Measurements from ENCODE around the gene GIMAP4. TPM values are rescaled to one million over a fixed set of nuclear protein-coding genes. Genes with fewer than 3 reads are reported as not detected.

Gene GIMAP4
- total RNA-seq, 1 donor from 2014 or later: not detected

DNA sequence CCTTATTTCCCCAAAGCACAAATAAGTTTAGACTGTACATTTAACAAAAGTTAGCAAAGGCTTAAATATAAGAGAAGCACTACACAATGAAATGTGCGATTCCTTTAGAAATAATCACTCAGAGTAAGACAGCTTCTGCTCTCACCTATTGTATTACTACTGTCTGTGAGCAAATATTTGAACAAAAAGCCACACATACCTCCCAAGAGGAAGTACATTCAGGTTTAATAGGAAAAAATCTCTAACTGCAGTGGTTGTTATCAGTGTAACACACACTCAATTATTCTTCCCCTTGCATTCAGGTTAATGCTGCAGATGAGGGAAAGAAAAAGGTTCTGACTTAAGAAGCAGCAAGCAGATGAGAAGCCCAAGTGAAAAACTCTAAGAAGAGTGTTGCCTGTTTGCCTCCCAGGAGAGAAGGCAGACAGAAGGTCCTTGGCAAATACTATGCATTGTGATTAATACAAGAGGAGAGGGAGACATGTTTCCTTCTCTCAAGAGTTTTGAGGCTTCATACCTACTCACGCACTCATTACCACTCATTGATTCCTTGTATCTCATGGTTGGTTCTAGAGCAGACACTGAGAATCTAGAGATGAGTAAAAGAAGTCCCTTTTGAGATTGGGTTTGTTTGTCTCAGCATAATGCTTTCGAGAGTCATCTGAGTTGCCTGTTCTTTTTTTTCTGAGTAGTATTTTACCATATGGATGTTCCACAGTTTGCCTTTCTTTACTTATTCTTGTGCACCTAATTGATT, 13.6 kb downstream of the GIMAP4 start:
- peaks cover 11% of the 10 kb centered on the region for H3K9me3 Mint-ChIP-seq (ENCODE audit: unreplicated experiment)
- DNase-seq (ENCODE audit: low read depth) (no peak), FAIRE-seq (no peak)
- Histone ChIP-seq H3K36me3 (ENCODE audit: insufficient read depth, low read length) (no peaks in the 10 kb centered on the region), H3K27ac (ENCODE audit: low read depth, low read length) (no peak overlapping the region), H3K4me3 (ENCODE audit: insufficient read depth, low read depth, low read length) (no peak overlapping the region), H3K79me2 (ENCODE audit: insufficient read depth, low read length) (no peaks in the 10 kb centered on the region), H4K20me1 (ENCODE audit: insufficient read depth, low read length) (no peaks in the 10 kb centered on the region), H3K4me1 (ENCODE audit: insufficient read depth, low read length) (no peaks in the 10 kb centered on the region), H2AFZ (ENCODE audit: low read depth, low read length) (no peak overlapping the region), H3K4me2 (ENCODE audit: low read length) (no peak overlapping the region), H3K9ac (ENCODE audit: low read length) (no peak overlapping the region), H3K9me3 (ENCODE audit: insufficient read depth, low read depth, low read length) (no peaks in the 10 kb centered on the region), H3K27me3 (ENCODE audit: insufficient read depth, low read length) (no peaks in the 10 kb centered on the region)
- H3K27ac Mint-ChIP-seq (ENCODE audit: unreplicated experiment): no peak overlapping the region
- peaks cover 18% of the 10 kb centered on the region for H3K27me3 Mint-ChIP-seq (ENCODE audit: low read depth, unreplicated experiment)
- H3K4me3 Mint-ChIP-seq (ENCODE audit: unreplicated experiment): no peak overlapping the region
- no peak for TF ChIP-seq EZH2 (IDR thresholded peaks at IDR 0.05; ENCODE audit: insufficient read depth, low read length)
- TF ChIP-seq, protein P1, sequence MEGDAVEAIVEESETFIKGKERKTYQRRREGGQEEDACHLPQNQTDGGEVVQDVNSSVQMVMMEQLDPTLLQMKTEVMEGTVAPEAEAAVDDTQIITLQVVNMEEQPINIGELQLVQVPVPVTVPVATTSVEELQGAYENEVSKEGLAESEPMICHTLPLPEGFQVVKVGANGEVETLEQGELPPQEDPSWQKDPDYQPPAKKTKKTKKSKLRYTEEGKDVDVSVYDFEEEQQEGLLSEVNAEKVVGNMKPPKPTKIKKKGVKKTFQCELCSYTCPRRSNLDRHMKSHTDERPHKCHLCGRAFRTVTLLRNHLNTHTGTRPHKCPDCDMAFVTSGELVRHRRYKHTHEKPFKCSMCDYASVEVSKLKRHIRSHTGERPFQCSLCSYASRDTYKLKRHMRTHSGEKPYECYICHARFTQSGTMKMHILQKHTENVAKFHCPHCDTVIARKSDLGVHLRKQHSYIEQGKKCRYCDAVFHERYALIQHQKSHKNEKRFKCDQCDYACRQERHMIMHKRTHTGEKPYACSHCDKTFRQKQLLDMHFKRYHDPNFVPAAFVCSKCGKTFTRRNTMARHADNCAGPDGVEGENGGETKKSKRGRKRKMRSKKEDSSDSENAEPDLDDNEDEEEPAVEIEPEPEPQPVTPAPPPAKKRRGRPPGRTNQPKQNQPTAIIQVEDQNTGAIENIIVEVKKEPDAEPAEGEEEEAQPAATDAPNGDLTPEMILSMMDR (IDR thresholded peaks at IDR 0.05; ENCODE audit: insufficient read depth, low read depth, low read length): no peak
- H3K4me1 Mint-ChIP-seq (ENCODE audit: low read depth, unreplicated experiment): no peaks in the 10 kb centered on the region
- no peaks in the 10 kb centered on the region for H3K36me3 Mint-ChIP-seq (ENCODE audit: low read depth, unreplicated experiment)

DNA sequence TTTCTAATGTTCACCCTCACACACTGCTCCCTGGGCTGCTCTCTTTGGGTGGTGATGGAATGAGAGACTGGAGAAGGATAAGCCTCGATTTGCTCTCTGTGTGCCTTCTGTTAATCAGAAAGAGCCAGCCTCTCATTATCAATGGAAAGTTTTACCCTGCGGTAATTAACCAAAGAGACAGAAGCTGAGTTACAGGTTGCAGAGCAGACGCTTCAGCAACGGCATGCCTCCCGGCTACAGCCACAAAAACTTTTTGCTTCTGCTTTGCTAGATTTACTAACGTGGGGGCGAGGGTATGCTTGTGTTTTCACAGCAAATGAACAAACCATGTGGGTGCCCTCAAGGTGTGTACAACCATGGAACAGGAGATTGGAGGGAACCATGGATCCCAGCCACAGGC, 18.0 kb downstream of the GIMAP4 start:
- no peaks in the 10 kb centered on the region for H3K36me3 Mint-ChIP-seq (ENCODE audit: low read depth, unreplicated experiment)
- Histone ChIP-seq H3K79me2 (ENCODE audit: insufficient read depth, low read length) (no peaks in the 10 kb centered on the region), H3K27me3 (ENCODE audit: insufficient read depth, low read length) (no peaks in the 10 kb centered on the region), H3K4me1 (ENCODE audit: insufficient read depth, low read length) (no peaks in the 10 kb centered on the region), H3K4me2 (ENCODE audit: low read length) (no peak overlapping the region), H3K36me3 (ENCODE audit: insufficient read depth, low read length) (no peaks in the 10 kb centered on the region), H3K4me3 (ENCODE audit: insufficient read depth, low read depth, low read length) (no peak overlapping the region), H3K9me3 (ENCODE audit: insufficient read depth, low read depth, low read length) (peaks cover 2% of the 10 kb centered on the region), H3K9ac (ENCODE audit: low read length) (no peak overlapping the region), H4K20me1 (ENCODE audit: insufficient read depth, low read length) (no peaks in the 10 kb centered on the region), H2AFZ (ENCODE audit: low read depth, low read length) (no peak overlapping the region), H3K27ac (ENCODE audit: low read depth, low read length) (no peak overlapping the region)
- peaks cover 11% of the 10 kb centered on the region for H3K9me3 Mint-ChIP-seq (ENCODE audit: unreplicated experiment)
- DNase-seq (ENCODE audit: low read depth) (no peak), FAIRE-seq (no peak)
- no peak overlapping the region for H3K4me3 Mint-ChIP-seq (ENCODE audit: unreplicated experiment)
- no peaks in the 10 kb centered on the region for H3K4me1 Mint-ChIP-seq (ENCODE audit: low read depth, unreplicated experiment)
- H3K27me3 Mint-ChIP-seq (ENCODE audit: low read depth, unreplicated experiment): peaks cover 12% of the 10 kb centered on the region
- TF ChIP-seq, protein P1 (IDR thresholded peaks at IDR 0.05; ENCODE audit: insufficient read depth, low read depth, low read length): no peak
- TF ChIP-seq EZH2 (IDR thresholded peaks at IDR 0.05; ENCODE audit: insufficient read depth, low read length): no peak
- H3K27ac Mint-ChIP-seq (ENCODE audit: unreplicated experiment): no peak overlapping the region
